Measurements from ENCODE around the gene STAT5B. TPM values are rescaled to one million over a fixed set of nuclear protein-coding genes. Genes with fewer than 3 reads are reported as not detected.

Gene STAT5B
- total RNA-seq, 2 experiments from 2014 or later = 162 to 203 TPM

- peak overlapping the region; percentile 24 for H3K27ac Mint-ChIP-seq
- H3K9me3 Mint-ChIP-seq (ENCODE audit: low read depth) = no peaks in the 10 kb centered on the region
- intact Hi-C loops (cut with DNase I, micrococcal nuclease) = no loop called here
- H3K4me1 Mint-ChIP-seq = peaks cover 15% of the 10 kb centered on the region
- CTCF ChIA-PET = interaction anchor here (2.1 kb wide), 1 partner anchor 13 kb away, joined by 6 read pairs; the partner anchor contains the start of gene HCRT
- DNase-seq (no peak), ATAC-seq (no peak)
- no peak overlapping the region for H3K4me3 Mint-ChIP-seq
- H3K27me3 Mint-ChIP-seq = no peaks in the 10 kb centered on the region
- POLR2A ChIA-PET = no interaction called here
- peaks cover 22% of the 10 kb centered on the region for H3K36me3 Mint-ChIP-seq (ENCODE audit: low read depth)
Measured at GRCh38 chr17:42197564-42198156, 78.5 kb downstream of the STAT5B start.

GRCh38 chr17:42193969-42194899 lies 82.0 kb downstream of the STAT5B start, which contains the start of gene GHDC:
TSS of gene GHDC (minus strand) at chr17:42194494. CDS start at chr17:42193581, 913 bp downstream.
- H3K4me3 Mint-ChIP-seq = peak within 1 kb of the TSS; percentile 91
- H3K27ac Mint-ChIP-seq = peak within 1 kb of the TSS; percentile 94
- peaks cover 15% of the 10 kb centered on the region for H3K4me1 Mint-ChIP-seq
- ATAC-seq (peak; percentile 98), DNase-seq (peak; percentile 88)
- CTCF ChIA-PET = interaction anchor here (0.6 to 3.5 kb wide), 19 partner anchors 8 to 384 kb away, joined by 3 to 17 read pairs (median 4); partner anchors contain the start of genes DNAJC7, HCRT, KCNH4 and NAGLU
- intact Hi-C loops (cut with DNase I, micrococcal nuclease) = loop anchor here (1.0 kb wide), 2 partner anchors 10 to 39 kb away; no protein-coding TSS in a partner anchor
- no peaks in the 10 kb centered on the region for H3K9me3 Mint-ChIP-seq (ENCODE audit: low read depth)
- H3K36me3 Mint-ChIP-seq (ENCODE audit: low read depth) = peaks cover 3% of the 10 kb centered on the region
- H3K27me3 Mint-ChIP-seq = no peaks in the 10 kb centered on the region
- POLR2A ChIA-PET = interaction anchor here (0.5 to 1.4 kb wide), 6 partner anchors 10 to 195 kb away, joined by 3 to 11 read pairs (median 4); partner anchors contain the start of gene STAT3

GRCh38 chr17:42193216-42193968 lies 82.8 kb downstream of the STAT5B start:
- no peaks in the 10 kb centered on the region for H3K9me3 Mint-ChIP-seq (ENCODE audit: low read depth)
- ATAC-seq (no peak), DNase-seq (no peak)
- ChIA-PET CTCF (interaction anchor here (0.6 to 3.5 kb wide), 11 partner anchors 9 to 373 kb away, joined by 3 to 17 read pairs (median 4); partner anchors contain the start of genes HCRT, KCNH4 and NKIRAS2), POLR2A (interaction anchor here (1.4 kb wide), 2 partner anchors 9 to 196 kb away, joined by 3 to 11 read pairs; partner anchors contain the start of gene STAT3)
- peak overlapping the region; percentile 91 for H3K4me3 Mint-ChIP-seq
- H3K27ac Mint-ChIP-seq = peak overlapping the region; percentile 94
- no peaks in the 10 kb centered on the region for H3K27me3 Mint-ChIP-seq
- peaks cover 15% of the 10 kb centered on the region for H3K4me1 Mint-ChIP-seq
- intact Hi-C loops (cut with DNase I, micrococcal nuclease) = no loop called here
- H3K36me3 Mint-ChIP-seq (ENCODE audit: low read depth) = no peaks in the 10 kb centered on the region

GRCh38 chr17:42192189-42193126 lies 83.7 kb downstream of the STAT5B start:
- CTCF ChIA-PET = interaction anchor here (0.6 kb wide), 1 partner anchor 109 kb away, joined by 3 read pairs; no protein-coding TSS in a partner anchor

GRCh38 chr17:42191275-42191608 lies 84.9 kb downstream of the STAT5B start:
- ChIA-PET CTCF (interaction anchor here (0.7 kb wide), 1 partner anchor 31 kb away, joined by 5 read pairs; no protein-coding TSS in a partner anchor), POLR2A (no interaction called here)
- DNase-seq (no peak), ATAC-seq (no peak)
- no peak overlapping the region for H3K4me3 Mint-ChIP-seq
- intact Hi-C loops (cut with DNase I, micrococcal nuclease) = no loop called here
- H3K9me3 Mint-ChIP-seq (ENCODE audit: low read depth) = no peaks in the 10 kb centered on the region
- H3K4me1 Mint-ChIP-seq = peaks cover 15% of the 10 kb centered on the region
- no peak overlapping the region for H3K27ac Mint-ChIP-seq
- no peaks in the 10 kb centered on the region for H3K36me3 Mint-ChIP-seq (ENCODE audit: low read depth)
- no peaks in the 10 kb centered on the region for H3K27me3 Mint-ChIP-seq

More at GRCh38 chr17:42192189-42193126, 83.7 kb downstream of the STAT5B start:
- no peak for ATAC-seq
- no peaks in the 10 kb centered on the region for H3K36me3 Mint-ChIP-seq (ENCODE audit: low read depth)
- H3K4me3 Mint-ChIP-seq = no peak overlapping the region
- POLR2A ChIA-PET = interaction anchor here (0.7 kb wide), 1 partner anchor 56 kb away, joined by 3 read pairs; no protein-coding TSS in a partner anchor
- H3K27ac Mint-ChIP-seq = peak overlapping the region; percentile 70
- H3K4me1 Mint-ChIP-seq = peaks cover 15% of the 10 kb centered on the region
- intact Hi-C loops (cut with DNase I, micrococcal nuclease) = no loop called here
- no peaks in the 10 kb centered on the region for H3K9me3 Mint-ChIP-seq (ENCODE audit: low read depth)
- H3K27me3 Mint-ChIP-seq = no peaks in the 10 kb centered on the region
- no peak for DNase-seq

- intact Hi-C loops (cut with DNase I, micrococcal nuclease) = no loop called here
- Mint-ChIP-seq H3K9me3 (ENCODE audit: low read depth) (no peaks in the 10 kb centered on the region), H3K27ac (no peak overlapping the region), H3K4me1 (peaks cover 15% of the 10 kb centered on the region), H3K36me3 (ENCODE audit: low read depth) (no peaks in the 10 kb centered on the region), H3K4me3 (no peak overlapping the region), H3K27me3 (no peaks in the 10 kb centered on the region)
- ATAC-seq = no peak
- POLR2A ChIA-PET = no interaction called here
- CTCF ChIA-PET = interaction anchor here (0.6 to 0.7 kb wide), 2 partner anchors 199 to 388 kb away, joined by 3 read pairs; no protein-coding TSS in a partner anchor
- no peak for DNase-seq
Measured at GRCh38 chr17:42190491-42191274, 85.5 kb downstream of the STAT5B start.

- H3K4me3 Mint-ChIP-seq = no peak overlapping the region
- H3K36me3 Mint-ChIP-seq (ENCODE audit: low read depth) = no peaks in the 10 kb centered on the region
- no peaks in the 10 kb centered on the region for H3K27me3 Mint-ChIP-seq
- no peaks in the 10 kb centered on the region for H3K9me3 Mint-ChIP-seq (ENCODE audit: low read depth)
- ChIA-PET POLR2A (no interaction called here), CTCF (interaction anchor here (0.7 kb wide), 1 partner anchor 200 kb away, joined by 3 read pairs; no protein-coding TSS in a partner anchor)
- H3K27ac Mint-ChIP-seq = no peak overlapping the region
- no peak for DNase-seq
- intact Hi-C loops (cut with DNase I, micrococcal nuclease) = no loop called here
- no peak for ATAC-seq
- peaks cover 20% of the 10 kb centered on the region for H3K4me1 Mint-ChIP-seq
Measured at GRCh38 chr17:42189651-42189965, 86.6 kb downstream of the STAT5B start.

- no peak overlapping the region for H3K27ac Mint-ChIP-seq
- H3K4me3 Mint-ChIP-seq = no peak overlapping the region
- no peak for DNase-seq
- no peaks in the 10 kb centered on the region for H3K9me3 Mint-ChIP-seq (ENCODE audit: low read depth)
- no peaks in the 10 kb centered on the region for H3K27me3 Mint-ChIP-seq
- POLR2A ChIA-PET = interaction anchor here (0.6 kb wide), 1 partner anchor 497 kb away, joined by 5 read pairs; no protein-coding TSS in a partner anchor
- no peaks in the 10 kb centered on the region for H3K36me3 Mint-ChIP-seq (ENCODE audit: low read depth)
- ATAC-seq = no peak
- CTCF ChIA-PET = interaction anchor here (0.6 kb wide), 2 partner anchors 10 to 628 kb away, joined by 3 read pairs; no protein-coding TSS in a partner anchor
- peaks cover 21% of the 10 kb centered on the region for H3K4me1 Mint-ChIP-seq
- intact Hi-C loops (cut with DNase I, micrococcal nuclease) = no loop called here
Measured at GRCh38 chr17:42188749-42189650, 87.2 kb downstream of the STAT5B start.

- intact Hi-C loops (cut with DNase I, micrococcal nuclease) = no loop called here
- ChIA-PET CTCF (interaction anchor here (0.5 to 1.6 kb wide), 5 partner anchors 11 to 460 kb away, joined by 3 to 4 read pairs (median 4); no protein-coding TSS in a partner anchor), POLR2A (no interaction called here)
Measured at GRCh38 chr17:42187833-42188232, 88.4 kb downstream of the STAT5B start.

More at GRCh38 chr17:42187833-42188232, 88.4 kb downstream of the STAT5B start:
- H3K27me3 Mint-ChIP-seq = no peaks in the 10 kb centered on the region
- peaks cover 21% of the 10 kb centered on the region for H3K4me1 Mint-ChIP-seq
- H3K4me3 Mint-ChIP-seq = no peak overlapping the region
- DNase-seq = no peak
- H3K9me3 Mint-ChIP-seq (ENCODE audit: low read depth) = no peaks in the 10 kb centered on the region
- no peak overlapping the region for H3K27ac Mint-ChIP-seq
- H3K36me3 Mint-ChIP-seq (ENCODE audit: low read depth) = no peaks in the 10 kb centered on the region
- ATAC-seq = no peak
